Fibroblast of lung (primary cell): ENCODE results near the gene MAGOHB.

Experiments
- EZH2 ChIP-seq: IDR thresholded peaks from 2 replicates; pipeline ENCODE4 v1.5.1; 2012; ENCODE audit warnings: low read length, control low read depth, mild to moderate bottlenecking; ENCODE audit errors: missing control alignments
- TF ChIP-seq, protein P1 (sequence below), 2 donors: IDR thresholded peaks in 1 of 2; conservative IDR thresholded peaks in 1 of 2; 1 replicate in 1 of 2; 2 replicates in 1 of 2; pipeline ENCODE4 v1.5.1; 2011 to 2012; ENCODE audit warnings: low read length in 2 of 2, control low read depth in 1 of 2, inconsistent platforms in 1 of 2, low read depth in 1 of 2, mild to moderate bottlenecking in 1 of 2

- TF ChIP-seq, protein P1, sequence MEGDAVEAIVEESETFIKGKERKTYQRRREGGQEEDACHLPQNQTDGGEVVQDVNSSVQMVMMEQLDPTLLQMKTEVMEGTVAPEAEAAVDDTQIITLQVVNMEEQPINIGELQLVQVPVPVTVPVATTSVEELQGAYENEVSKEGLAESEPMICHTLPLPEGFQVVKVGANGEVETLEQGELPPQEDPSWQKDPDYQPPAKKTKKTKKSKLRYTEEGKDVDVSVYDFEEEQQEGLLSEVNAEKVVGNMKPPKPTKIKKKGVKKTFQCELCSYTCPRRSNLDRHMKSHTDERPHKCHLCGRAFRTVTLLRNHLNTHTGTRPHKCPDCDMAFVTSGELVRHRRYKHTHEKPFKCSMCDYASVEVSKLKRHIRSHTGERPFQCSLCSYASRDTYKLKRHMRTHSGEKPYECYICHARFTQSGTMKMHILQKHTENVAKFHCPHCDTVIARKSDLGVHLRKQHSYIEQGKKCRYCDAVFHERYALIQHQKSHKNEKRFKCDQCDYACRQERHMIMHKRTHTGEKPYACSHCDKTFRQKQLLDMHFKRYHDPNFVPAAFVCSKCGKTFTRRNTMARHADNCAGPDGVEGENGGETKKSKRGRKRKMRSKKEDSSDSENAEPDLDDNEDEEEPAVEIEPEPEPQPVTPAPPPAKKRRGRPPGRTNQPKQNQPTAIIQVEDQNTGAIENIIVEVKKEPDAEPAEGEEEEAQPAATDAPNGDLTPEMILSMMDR (conservative IDR thresholded peaks at IDR 0.05 in 1 of 2, IDR thresholded peaks at IDR 0.05 in 1 of 2; ENCODE audit: low read depth in 1 of 2, low read length in 2 of 2) = no peak
- TF ChIP-seq EZH2 = no peak
Measured at GRCh38 chr12:10595881-10596280, 17.5 kb downstream of the MAGOHB start.
